K562 (cell line): ENCODE data around the gene POLD2. TPM values are rescaled to one million over a fixed set of nuclear protein-coding genes. Genes with fewer than 3 reads are reported as not detected.

Source experiments
- BCLAF1 ChIP-seq, 2 experiments: fragments of 450-650 bp in 1 of 2; IDR thresholded peaks; 2 replicates each; pipeline ENCODE4 v1.6.1; 2011 to 2017; ENCODE audit warnings: low read depth in 2 of 2, antibody characterized with exemption in 1 of 2, borderline replicate concordance in 1 of 2, low read length in 1 of 2, mild to moderate bottlenecking in 1 of 2, mixed read lengths in 1 of 2; ENCODE audit not compliant: control insufficient read depth in 1 of 2
- GTF2F1 ChIP-seq: IDR thresholded peaks from 2 replicates; pipeline ENCODE4 v1.6.1; 2011; ENCODE audit warnings: low read depth, low read length, improper control_type of control experiment
- POLR2H ChIP-seq: IDR thresholded peaks from 2 replicates; pipeline ENCODE4 v1.6.1; 2016; ENCODE audit warnings: missing genetic modification characterization, low read depth, mild to moderate bottlenecking, control low read depth, missing compliant biosample characterization, moderate library complexity
- SAFB ChIP-seq: fragments of 200-400 bp; formaldehyde crosslinking; IDR thresholded peaks from 2 replicates; pipeline ENCODE4 v1.6.1; 2017; ENCODE audit warnings: low read depth, low read length, borderline replicate concordance
- SFPQ ChIP-seq: fragments of 200-400 bp; formaldehyde crosslinking; IDR thresholded peaks from 2 replicates; pipeline ENCODE4 v1.6.1; 2017; ENCODE audit warnings: mild to moderate bottlenecking, low read depth, low read length, moderate library complexity
- SRSF7 ChIP-seq: fragments of 200-400 bp; formaldehyde crosslinking; optimal IDR thresholded peaks from 2 replicates; pipeline ENCODE3; 2017; ENCODE audit warnings: mild to moderate bottlenecking, low read depth, low read length
- STAT6 ChIP-seq: sonication (generic); formaldehyde crosslinking; IDR thresholded peaks from 2 replicates; pipeline ENCODE4 v1.8.1; 2023; ENCODE audit warnings: mild to moderate bottlenecking, missing genetic modification reagents
- XRCC3 ChIP-seq: fragments of 450-650 bp; IDR thresholded peaks from 2 replicates; pipeline ENCODE4 v1.6.1; 2017; ENCODE audit warnings: mild to moderate bottlenecking, moderate library complexity
- ZBTB11 ChIP-seq, 3 experiments: fragments of 200-800 bp in 1 of 3; fragments of 250-450 bp in 1 of 3; fragments of 450-650 bp in 1 of 3; sonication (Bioruptor Pico) in 1 of 3; sonication (Bioruptor generic) in 1 of 3; formaldehyde crosslinking in 1 of 3; IDR thresholded peaks; 2 replicates each; pipeline versions ENCODE4 v1.6.1 to v1.8.0; 2016 to 2022; ENCODE audit warnings: mild to moderate bottlenecking in 2 of 3, missing genetic modification characterization in 2 of 3, missing compliant biosample characterization in 1 of 3, moderate library complexity in 1 of 3
- ZKSCAN1 ChIP-seq: fragments of 150-350 bp; IDR thresholded peaks from 2 replicates; pipeline ENCODE4 v1.6.1; 2016; ENCODE audit warnings: low read depth, low read length
- polyA plus RNA-seq, 8 experiments: library from polyadenylated mRNA; depleted of rRNA in 4 of 8; stranded (reverse) in 5 of 8; unstranded in 3 of 8; fragments of >200 nt; fragmentation: Nextera tagmentation in 2 of 8; fragmentation: Illumina TruSeq in 1 of 8; extraction: Ambion mirVana in 2 of 8; extraction: Trizol in 1 of 8; gene quantifications; 2 replicates each; pipeline versions ENCODE4 v1.2.1 to v1.2.3, GENCODE V29; 2011 to 2014; ENCODE audit warnings: inconsistent platforms in 1 of 8, missing spikeins in 1 of 8
- total RNA-seq, 7 experiments: library from RNA; depleted of rRNA in 6 of 7; stranded (reverse); fragments of >200 nt in 6 of 7; fragmentation: Illumina TruSeq in 2 of 7; extraction: Trizol in 2 of 7; gene quantifications; 2 replicates each; pipeline versions ENCODE4 v1.2.1 to v1.2.3, GENCODE V29; 2011 to 2021; ENCODE audit warnings: low replicate concordance in 1 of 7

Gene POLD2
- total and polyA plus RNA-seq, 9 of the 15 experiments (the other 6 are each of a cell fraction or from before 2014, with no cell fraction given): 29.7 to 259 (median 225) TPM

GRCh38 chr7:44145969-44146911 lies 22.9 kb upstream of the POLD2 start (continued):
- TF ChIP-seq BCLAF1 (IDR thresholded peaks at IDR 0.05; ENCODE audit: borderline replicate concordance in 1 of 2, control insufficient read depth in 1 of 2, low read depth in 2 of 2, low read length in 1 of 2): no peak
- TF ChIP-seq STAT6 (CRISPR knock-in tag): no peak
- no peak for TF ChIP-seq GTF2F1
- TF ChIP-seq XRCC3: no peak
- TF ChIP-seq SAFB: no peak
- no peak for TF ChIP-seq SFPQ
- TF ChIP-seq POLR2H (tag): no peak
- no peak for TF ChIP-seq SRSF7
- no peak for TF ChIP-seq ZBTB11 (CRISPR knock-in tag; IDR thresholded peaks at IDR 0.05)
- no peak for TF ChIP-seq ZKSCAN1
